NCI-H1436 (cell line): ENCODE results near the gene SLC23A2.
"Not testable (repeated sequence)": the region's sequence is repeated elsewhere in the genome, so short reads cannot be mapped to it uniquely, and the experiment has no call there.

Experiments used
- DNase-seq: peaks from one replicate; lab custom pipeline; 2025; lab: John Stamatoyannopoulos, UW

The SLC23A2 gene

DNA sequence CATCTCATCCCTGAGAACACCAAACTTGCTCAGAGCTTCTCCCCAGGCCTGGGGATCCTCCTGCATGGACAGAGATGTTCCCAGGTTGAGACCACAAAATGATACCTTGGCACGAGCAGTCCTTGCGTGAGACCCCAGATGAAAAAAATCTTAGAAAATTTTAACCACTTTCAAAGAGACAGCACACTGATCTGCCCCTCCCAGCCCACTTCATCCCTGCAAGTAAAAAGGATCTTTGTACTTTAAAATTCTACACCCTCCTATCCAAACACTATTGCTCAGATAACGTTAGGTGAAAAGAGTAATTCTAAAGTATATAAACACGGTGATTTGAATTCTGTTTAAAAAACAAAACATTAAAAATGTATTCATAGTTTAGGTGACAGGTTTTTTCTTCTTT, 98.5 kb downstream of the SLC23A2 start:
- DNase-seq: no peak

DNA sequence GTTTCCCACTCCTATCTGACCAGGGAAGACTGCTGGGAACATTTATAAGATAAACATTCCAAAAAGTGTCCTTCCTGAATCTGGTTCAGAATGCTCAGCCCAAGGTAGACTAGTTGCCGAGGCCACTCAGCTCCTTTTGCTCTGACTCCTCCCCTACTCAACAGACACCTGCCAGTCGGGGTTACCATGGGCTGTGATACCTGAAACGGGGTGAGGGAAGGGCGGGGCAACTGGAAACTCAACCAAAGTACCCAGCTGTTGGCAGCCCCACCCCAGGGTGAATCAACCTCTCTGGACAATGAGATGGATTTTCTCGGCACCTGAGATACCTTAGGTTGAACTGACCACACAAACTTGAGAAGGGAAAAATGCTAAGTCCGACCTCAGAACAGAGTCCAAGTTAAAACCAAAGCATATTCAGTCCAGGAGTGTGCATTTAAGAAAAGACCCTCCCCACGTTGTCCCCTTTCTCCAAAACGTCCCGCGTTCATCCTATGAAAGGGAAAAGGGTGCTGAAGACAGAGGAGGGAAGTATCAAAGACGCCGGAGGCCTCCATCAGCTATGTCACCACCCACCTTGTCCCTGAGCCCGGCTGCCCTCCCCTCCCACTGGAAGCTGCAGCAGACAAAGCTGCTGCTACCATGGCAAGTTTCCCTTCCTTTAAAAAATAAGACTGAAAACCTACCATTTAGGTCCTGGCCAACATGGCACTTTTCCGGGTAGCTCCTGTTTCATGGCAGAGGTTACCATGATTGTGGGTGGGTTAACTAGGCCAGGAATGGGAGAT, 100.1 kb downstream of the SLC23A2 start:
- DNase-seq: no peak

DNA sequence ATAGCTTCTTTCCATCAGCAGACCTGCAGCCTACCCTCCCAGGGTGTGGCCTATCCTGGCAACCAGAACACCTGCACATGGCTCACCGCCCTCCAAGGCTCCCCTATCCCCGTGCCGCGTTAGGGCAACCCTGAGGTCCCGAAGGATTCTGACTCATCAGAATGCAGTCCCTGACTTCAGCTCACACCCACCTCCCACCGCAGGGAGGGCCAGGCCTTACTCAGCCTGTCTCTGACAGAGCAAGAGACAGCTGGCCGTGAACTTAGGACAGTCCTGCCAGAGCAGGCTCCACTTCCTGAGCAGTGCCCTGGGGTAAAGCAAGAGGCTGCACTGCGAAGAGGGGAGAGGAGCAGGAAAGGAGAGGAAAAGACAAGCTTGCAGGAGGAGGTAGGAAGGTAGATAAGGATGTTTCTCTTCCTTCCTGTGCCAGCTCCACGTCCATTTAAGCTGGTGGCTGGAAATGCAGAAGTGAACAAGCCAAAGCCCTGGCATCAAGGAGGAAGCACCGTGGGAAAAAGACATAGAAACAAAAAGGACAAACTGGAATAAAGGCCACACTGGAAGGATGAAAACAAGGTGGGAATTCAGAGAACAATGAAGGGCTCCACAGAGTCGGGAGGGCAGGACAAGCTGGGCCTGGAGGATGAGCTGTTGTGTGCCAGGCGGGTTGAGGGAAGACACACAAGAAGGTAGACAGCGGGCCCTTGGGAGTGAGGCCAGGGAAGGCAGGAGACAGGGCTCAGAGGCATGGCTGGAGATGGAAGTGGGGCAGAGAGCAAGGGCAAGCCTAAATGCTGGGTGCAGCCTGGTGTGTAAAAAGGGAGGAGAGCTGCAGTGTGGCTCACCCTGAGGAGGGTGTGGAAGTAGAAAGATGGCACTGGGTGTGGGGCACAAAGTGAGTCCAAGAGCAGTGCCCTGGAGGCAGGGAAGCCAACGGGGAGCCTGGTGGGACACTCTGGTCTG, 102.7 kb downstream of the SLC23A2 start:
- DNase-seq: no peak

DNA sequence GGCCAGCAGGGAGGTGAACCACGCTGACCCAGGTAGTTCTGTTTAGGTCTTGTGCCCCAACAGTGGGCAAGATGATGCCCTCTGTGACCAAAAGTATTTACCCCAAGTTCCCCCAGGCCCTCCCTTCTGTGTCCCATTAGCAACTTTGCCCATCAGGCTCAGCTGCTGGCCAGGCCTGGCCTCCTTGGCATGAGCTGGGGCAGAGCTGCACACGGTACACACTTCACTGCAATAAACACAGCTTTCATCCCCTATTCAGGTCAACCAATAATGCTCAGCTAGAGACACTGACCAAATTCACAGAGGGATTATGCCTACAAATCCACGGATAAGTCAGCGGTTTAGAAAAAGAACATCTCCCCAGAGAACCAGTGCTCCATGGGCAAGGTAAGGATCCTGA, 103.7 kb downstream of the SLC23A2 start:
- no peak for DNase-seq

DNA sequence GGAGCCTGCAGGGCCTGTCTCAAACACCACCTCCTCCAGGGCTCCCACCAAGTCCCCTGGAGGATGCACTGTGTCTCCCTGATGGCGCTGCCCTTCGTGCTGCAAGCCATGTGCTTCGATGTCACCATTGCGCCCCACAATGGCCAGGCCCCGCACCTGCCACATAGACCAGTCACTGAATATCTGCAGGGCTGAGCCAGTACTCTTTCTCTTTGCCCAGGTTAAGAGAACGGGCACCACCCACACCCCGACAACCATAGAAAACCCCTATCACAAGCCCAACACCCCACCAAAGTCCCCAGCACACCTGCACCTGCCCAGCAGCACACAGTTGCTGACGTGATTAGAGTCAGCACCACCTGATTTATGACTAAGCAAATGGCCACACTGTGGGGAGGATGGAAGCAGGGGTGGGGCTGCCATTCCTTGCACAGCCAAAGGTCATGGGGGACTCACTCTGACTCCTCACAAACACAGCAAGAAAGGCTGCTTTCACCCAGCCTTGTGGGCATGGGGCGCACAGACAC, 104.3 kb downstream of the SLC23A2 start:
- no peak for DNase-seq

DNA sequence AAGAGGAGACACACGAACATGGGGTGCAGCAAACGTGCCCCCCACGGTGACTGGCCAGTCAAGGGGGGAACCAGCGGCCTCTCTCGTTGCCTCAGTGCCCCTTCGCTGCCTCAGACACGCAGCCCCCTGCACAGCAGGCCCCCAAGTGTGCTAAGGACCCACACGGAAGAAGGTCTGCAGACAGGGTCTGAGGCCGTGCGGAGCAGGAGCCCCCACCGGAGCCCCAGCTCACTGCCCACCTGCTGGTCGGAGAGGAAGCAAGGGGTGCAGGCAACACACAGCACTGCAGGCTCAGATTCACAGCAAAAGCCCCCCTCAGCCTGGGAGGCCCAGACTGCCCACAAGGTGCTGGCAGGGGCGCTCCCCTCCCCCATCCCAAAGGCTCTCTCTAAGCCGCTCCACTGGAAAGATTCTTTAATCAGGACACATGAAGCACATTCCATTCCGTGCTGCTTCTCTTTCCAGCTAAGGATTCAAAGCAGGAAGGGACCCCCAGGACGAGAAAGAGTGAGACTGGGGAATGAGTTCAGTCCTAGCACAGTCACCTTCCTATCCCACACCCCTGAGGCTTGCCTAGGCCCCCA, 105.1 kb downstream of the SLC23A2 start:
- DNase-seq: no peak

DNA sequence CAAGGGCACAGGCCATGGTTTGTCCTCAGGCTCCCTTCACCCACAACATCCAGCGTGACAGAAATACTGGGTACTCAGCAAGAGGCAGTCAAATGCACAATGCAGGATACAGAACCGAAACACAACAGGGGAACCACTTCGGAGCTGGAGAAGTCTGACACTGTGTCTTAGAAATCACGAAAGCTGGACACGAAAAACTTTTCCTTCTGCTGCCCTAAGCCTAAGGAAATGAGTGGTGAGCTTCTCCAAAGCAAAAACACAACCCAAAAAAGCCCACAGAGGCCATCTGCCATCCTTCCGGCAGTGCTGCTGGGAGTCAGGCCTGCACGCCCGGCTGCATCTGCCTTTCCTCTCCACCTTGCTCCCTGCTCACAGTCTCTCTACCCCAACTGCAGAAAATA, 106.3 kb downstream of the SLC23A2 start:
- DNase-seq: no peak

DNA sequence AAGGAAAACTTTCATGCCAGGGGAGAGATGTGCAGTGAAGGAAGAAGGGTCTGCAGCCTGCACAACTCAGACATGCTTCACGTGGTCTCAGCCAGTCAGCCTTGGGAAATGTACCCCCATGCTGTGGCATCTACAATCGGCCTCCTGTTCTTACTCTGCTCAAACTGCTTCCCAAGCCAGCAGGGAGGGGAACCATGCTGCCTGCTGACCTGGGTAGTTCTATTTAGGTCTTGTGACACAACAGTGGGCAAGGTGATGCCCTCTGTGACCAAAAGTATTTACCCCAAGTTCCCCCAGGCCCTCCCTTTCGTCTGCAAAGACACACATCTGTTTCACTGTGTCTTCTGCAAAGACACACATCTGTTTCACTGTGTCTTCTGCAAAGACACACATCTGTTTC, 106.9 kb downstream of the SLC23A2 start:
- DNase-seq: no peak

DNA sequence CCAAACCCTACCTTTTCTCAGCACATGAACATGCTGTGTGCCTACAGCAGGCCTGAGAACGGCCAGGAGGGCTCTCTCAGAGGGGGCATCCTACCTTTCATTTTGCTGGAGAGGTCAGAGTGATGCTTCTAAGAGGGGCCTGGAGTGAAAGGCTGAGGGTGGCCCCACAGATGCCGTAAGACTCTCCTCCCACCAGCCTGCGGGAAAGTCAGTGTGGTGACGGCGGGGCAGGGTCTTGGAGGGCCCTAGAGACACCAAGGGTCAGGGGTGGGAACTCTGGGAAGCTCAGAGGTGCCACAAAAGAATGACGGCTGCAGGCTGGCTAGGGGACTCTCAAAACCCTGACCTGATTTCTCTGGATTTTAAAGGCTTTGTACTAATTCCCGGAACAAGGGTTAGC, 107.6 kb downstream of the SLC23A2 start:
- DNase-seq: no peak

DNA sequence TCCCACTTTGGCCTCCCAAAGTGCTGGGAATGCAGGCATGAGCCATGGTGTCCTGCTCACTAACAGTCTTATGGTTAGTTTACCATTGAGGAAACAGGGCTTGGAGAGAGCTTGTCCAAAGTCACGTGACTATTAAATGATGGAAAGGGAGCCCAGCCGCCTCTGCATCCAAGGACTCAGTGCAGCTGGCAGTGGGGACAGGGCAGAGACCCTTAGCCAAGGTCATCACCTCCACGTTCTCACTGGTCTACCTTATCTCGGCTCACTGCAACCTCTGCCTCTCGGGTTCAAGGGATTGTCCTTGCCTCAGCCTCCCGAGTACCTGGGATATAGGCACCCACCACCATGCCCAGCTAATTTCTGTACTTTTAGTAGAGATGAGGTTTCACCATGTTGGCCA, 109.3 kb downstream of the SLC23A2 start:
- DNase-seq: no peak

DNA sequence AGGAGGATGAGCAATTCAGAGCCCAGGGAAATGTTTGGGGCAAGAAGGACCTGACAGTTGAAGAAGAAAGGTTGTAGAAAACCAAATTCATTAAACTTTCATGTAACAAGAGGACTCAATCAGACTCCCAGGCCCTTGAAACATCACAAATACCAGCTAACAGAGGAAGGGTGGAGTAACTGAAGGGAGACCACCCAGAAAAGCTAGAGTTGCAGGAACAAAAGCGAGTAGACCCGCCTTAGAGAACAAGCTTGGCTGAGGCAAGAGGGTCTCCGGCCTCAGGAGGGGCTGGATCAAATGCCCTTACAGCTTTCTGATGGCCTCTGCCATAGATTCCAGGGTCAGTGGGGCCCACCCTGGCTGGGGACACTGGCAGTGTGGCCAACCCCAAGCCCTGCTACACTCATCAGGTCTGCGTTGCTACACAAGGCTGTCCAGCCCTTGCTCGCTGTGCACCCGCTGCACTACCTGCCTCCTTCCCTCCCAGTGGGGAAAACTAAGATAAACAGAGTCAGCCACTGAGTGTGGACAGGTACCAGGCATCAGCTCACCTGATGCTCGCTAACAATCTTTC, 110.0 kb downstream of the SLC23A2 start:
- no peak for DNase-seq

DNA sequence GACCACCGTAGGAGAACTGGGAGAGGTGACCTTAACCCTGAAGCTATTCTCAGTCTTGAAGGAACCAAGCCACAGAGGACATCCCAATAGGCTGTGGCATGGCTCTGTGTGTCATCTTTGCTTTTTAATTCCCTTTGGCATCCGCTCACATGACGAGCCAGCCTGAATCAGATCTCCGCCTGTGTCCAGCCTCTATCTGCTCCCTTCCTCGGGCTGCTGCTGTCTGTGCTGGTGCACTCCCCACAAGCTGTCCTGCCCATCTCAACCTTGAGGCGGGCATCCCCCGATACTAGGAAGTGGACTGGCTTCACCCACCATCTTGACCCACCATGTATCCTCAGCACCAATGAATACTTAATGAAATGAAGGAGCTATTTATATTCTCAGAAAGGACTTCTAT, 111.9 kb downstream of the SLC23A2 start:
- no peak for DNase-seq

DNA sequence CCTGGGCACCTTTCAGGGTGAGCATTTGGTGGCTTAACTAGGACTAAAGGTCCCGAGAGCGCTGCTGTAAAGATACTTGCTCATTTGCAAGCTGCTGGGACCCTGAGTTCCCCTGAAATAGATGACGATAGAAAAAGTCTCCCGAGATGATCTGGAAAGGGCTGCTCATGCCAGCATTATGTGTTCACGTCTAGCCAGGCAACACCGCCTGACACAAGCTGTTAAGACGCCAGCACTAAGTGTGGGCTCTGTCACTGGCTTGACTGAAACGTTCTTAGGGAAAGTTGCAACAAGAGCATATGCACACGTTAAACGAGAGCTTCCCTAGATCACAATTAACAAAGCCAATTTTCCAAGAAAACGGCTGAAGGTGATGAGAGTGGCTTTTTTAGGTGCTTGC, 113.7 kb downstream of the SLC23A2 start:
- DNase-seq: no peak

DNA sequence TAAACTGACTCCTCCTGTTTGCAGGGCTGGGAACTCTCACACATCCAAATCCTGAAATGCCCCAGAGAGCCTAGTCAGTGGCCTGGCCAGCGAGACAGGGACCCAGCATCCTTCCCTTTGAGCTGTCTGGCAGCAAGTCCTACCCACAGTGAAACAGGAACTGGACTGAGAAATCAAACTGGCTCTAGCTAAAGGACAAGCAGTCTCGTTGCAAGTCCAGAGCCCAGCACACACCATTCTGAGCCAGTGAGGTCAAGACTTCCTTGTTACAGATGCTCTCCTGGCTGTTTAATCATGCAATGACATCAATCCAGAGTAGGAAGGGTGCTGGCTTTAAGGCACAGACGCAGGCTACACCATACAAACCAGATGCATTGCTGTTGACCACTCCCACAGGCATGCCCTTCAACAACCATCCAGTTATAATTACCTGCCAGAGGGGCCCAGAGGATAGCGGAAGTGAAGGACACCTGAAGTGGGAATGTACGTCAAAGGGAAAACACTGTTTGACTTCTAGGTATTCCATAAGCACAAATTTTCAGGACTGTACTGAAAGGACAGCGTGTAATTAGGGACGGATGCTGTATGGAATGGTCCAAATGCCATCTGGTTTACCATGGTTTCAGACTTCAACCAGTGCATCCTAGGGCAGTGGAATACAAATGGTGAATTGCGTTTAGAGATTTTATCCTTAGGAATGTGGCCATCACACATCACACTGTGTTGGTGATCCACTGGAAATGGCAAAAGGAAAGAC, 114.4 kb downstream of the SLC23A2 start:
- DNase-seq: no peak

DNA sequence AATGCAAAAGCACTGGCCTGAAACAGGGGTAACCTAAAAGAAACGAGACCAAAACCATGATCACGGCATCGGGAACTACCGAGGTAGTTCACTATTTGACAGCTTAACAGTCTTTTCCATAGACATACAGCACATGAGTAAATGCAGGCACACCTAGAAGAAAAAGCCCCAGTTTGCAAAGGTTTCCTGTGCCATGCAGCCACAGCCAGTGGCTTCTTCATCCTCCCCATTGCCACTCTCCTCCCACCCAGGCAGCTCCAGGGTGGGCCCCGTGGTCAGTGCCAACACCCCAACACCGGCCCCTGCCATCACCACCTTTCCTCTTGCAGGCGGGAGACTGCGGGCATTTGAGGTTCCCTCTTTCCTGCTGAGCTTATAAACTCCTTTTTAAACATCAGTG, 115.4 kb downstream of the SLC23A2 start:
- DNase-seq: no peak

DNA sequence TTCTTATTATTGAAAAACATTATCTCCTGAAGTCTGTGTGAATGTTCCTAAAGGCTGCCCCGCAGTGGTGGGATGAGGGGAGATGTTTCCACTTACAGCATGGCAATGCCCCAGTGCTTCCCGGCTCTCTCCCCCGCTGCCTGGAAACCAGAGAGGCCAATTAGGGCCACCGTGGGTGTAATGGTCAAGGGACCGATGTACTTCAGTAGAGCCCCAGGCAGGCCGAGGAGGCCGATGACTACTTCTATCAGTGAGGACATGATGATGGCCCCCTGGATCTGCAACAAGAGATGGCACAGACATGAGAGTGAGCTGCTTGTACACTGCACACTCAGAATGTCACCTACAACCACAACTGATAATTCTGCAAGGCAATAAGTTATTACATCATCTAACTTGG, 117.8 kb downstream of the SLC23A2 start:
- no peak for DNase-seq

DNA sequence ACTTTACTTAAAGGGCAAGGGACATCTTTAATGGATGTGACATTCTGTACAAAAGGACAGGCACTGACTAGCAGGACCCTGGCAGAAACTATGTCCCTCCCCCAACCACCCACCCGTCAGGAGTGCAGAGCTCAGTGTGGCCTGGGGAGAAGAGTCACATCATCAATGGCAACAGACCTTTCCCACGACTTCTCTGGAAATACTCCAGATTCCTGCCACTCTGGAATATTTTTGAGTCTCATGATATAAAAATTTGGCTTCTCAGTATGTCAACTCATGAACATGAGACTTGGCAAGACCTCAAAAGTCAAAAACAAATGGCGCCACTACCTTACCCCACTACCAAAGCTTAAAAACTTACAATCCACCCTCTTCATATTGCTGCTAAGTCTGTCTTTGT, 118.3 kb downstream of the SLC23A2 start:
- no peak for DNase-seq

DNA sequence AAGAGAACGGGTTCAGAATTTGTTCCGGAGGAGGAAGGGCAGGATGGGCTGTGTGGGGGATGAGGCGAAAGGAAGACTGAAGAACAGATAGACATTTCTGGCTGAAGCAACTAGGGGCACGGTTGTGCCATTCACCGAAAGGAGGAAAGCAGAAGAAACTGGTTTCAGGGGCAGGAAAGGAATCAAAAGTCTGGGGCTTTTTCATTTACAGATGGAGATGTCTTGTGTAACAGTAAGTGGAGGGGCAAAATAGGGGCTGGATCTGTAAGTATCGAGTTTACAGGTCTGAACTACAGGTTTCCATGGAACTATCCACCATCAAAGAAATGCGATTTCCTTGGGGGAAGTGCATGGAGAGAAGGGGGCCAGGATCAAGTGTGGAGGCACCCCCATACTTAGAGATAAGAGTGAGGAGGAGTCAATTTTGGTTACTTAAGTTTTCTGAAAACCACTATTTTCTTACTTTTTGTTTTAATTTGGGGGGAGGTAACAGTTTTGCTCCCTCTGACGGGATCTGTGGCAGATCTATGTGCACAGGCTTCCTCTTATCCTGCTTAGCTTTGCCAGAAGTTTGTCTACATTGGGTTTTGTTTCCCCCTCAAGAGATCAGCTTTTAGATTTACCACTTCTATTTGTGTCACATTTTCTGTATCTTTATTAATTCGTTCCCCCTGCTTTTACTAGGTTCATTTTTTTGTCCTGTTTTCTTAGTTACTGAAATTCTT, 120.1 kb downstream of the SLC23A2 start:
- DNase-seq: no peak

DNA sequence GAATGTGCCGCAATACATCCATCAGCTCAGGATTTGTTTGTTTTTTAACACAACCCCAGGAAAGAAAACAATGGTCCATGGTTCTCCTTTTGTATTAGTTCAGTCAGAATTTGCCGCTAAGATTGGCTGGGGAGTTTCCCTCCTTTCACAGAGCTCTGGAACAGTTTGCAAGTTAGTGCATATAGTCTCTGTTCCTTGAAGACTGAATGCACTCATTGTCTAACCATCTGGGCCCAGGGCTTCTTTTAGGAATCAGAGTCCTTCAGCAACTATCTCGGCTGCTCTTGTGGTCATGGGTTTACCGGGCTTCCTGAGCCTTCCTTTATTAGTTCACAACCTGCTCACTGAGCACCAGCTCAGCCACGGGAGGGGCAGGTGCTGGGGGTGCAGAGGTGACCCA, 121.3 kb downstream of the SLC23A2 start:
- no peak for DNase-seq

DNA sequence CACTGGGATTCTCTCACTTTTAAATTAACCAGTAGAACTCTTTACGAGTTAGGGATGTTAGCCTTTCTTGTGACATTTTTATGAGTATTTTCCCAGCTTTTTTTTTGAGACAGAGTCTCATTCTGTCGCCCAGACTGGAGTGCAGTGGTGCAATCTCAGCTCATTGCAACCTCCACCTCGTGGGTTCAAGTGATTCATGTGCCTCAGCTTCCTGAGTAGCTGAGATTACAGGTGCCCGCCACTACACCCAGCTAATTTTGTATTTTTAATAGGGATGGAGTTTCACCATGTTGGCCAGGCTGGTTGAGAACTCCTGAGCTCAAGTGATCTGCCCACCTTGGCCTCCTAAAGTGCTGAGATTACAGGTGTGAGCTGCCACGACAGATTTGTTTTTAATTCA, 123.2 kb downstream of the SLC23A2 start:
- DNase-seq: not testable (repeated sequence)

DNA sequence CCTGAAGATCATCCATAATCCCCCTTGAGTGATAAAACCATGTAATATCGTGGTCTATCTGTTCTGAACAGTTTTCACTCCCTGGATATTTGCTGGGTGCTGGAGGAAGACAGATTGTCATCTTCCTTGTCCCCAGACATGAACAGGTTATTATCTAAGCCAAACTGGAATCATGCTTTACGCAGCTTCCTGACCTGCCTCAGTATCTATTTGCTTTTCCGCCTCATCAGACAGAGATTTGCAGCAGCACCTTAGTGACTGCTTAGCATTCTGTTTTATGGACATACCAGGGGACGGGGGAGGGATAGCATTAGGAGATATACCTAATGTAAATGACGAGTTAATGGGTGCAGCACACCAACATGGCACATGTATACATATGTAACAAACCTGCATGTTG, 124.6 kb downstream of the SLC23A2 start:
- DNase-seq: no peak
